MV-4-11 (cell line): ENCODE results near the gene PID1.
"Not testable (repeated sequence)": the region's sequence is repeated elsewhere in the genome, so short reads cannot be mapped to it uniquely, and the experiment has no call there.

Source experiments
- DNase-seq: peaks from one replicate; lab custom pipeline; 2025; lab: John Stamatoyannopoulos, UW

The PID1 gene

GRCh38 chr2:229111744-229112143 is 159.3 kb downstream of the PID1 start:
- no peak for DNase-seq

GRCh38 chr2:229109195-229109594 is 161.9 kb downstream of the PID1 start:
- no peak for DNase-seq

- no peak for DNase-seq
Observed at GRCh38 chr2:229107601-229108000, 163.5 kb downstream of the PID1 start.

GRCh38 chr2:229104974-229105387 is 166.1 kb downstream of the PID1 start:
- no peak for DNase-seq

GRCh38 chr2:229104025-229104424 is 167.1 kb downstream of the PID1 start:
- no peak for DNase-seq

GRCh38 chr2:229101314-229101713 is 169.8 kb downstream of the PID1 start:
- DNase-seq = no peak

GRCh38 chr2:229099231-229099630 is 171.9 kb downstream of the PID1 start:
- no peak for DNase-seq

- no peak for DNase-seq
Observed at GRCh38 chr2:229098801-229099200, 172.3 kb downstream of the PID1 start.

GRCh38 chr2:229096409-229097066 is 174.5 kb downstream of the PID1 start:
- DNase-seq = no peak

- no peak for DNase-seq
Observed at GRCh38 chr2:229095472-229095871, 175.6 kb downstream of the PID1 start.

GRCh38 chr2:229090225-229090624 is 180.9 kb downstream of the PID1 start:
- DNase-seq = no peak

- DNase-seq = no peak
Observed at GRCh38 chr2:229089776-229090175, 181.3 kb downstream of the PID1 start.

- DNase-seq = no peak
Observed at GRCh38 chr2:229088966-229089700, 182.0 kb downstream of the PID1 start.

- DNase-seq = no peak
Observed at GRCh38 chr2:229088517-229088913, 182.6 kb downstream of the PID1 start.

- DNase-seq = no peak
Observed at GRCh38 chr2:229087843-229088516, 183.1 kb downstream of the PID1 start.

- no peak for DNase-seq
Observed at GRCh38 chr2:229087267-229087666, 183.8 kb downstream of the PID1 start.

GRCh38 chr2:229085439-229085838 is 185.6 kb downstream of the PID1 start:
- no peak for DNase-seq

GRCh38 chr2:229084447-229084846 is 186.6 kb downstream of the PID1 start:
- DNase-seq = no peak

GRCh38 chr2:229083606-229084340 is 187.3 kb downstream of the PID1 start:
- no peak for DNase-seq

GRCh38 chr2:229081411-229081810 is 189.7 kb downstream of the PID1 start:
- no peak for DNase-seq

- DNase-seq = no peak
Observed at GRCh38 chr2:229080172-229080571, 190.9 kb downstream of the PID1 start.

GRCh38 chr2:229076886-229077285 is 194.2 kb downstream of the PID1 start:
- DNase-seq = not testable (repeated sequence)
